ENCODE results near the gene TEPSIN. TPM values are rescaled to one million over a fixed set of nuclear protein-coding genes. Genes with fewer than 3 reads are reported as not detected.

TEPSIN gene
- total RNA-seq, 4 donors from 2014 or later = 16.7 to 42.9 (median 23.3) TPM

- 65 to 76% methylated on average over 6 to 10 of the region's 10 CpGs for WGBS, 2 donors
- H3K9me3 ChIP-seq = no peaks in the 10 kb centered on the region
- H3K27ac ChIP-seq = no peak overlapping the region
- H3K4me1 ChIP-seq = no peaks in the 10 kb centered on the region
- intact Hi-C loops (cut with DNase I) = no loop called here
- DNase-seq = no peak
- H3K36me3 ChIP-seq = peaks cover 0 to 21% (median 0%) of the 10 kb centered on the region in 3 donors
- H3K4me3 ChIP-seq = no peak overlapping the region
- no peak for TF ChIP-seq POLR2A (IDR thresholded peaks at IDR 0.05)
- no peak for TF ChIP-seq CTCF (IDR thresholded peaks at IDR 0.05)
- no peaks in the 10 kb centered on the region for H3K27me3 ChIP-seq
Measured at GRCh38 chr17:81210466-81210865, 28.4 kb downstream of the TEPSIN start.

- DNase-seq = no peak
- no peak overlapping the region for H3K27ac ChIP-seq
- H3K27me3 ChIP-seq = no peaks in the 10 kb centered on the region
- peaks cover 0 to 22% (median 0%) of the 10 kb centered on the region in 3 donors for H3K36me3 ChIP-seq
- no peak overlapping the region for H3K4me3 ChIP-seq
- 94 to 98% methylated on average over 8 to 9 of the region's 16 CpGs for WGBS, 2 donors
- intact Hi-C loops (cut with DNase I) = no loop called here
- no peak for TF ChIP-seq POLR2A (IDR thresholded peaks at IDR 0.05)
- no peak for TF ChIP-seq CTCF (IDR thresholded peaks at IDR 0.05)
- no peaks in the 10 kb centered on the region for H3K4me1 ChIP-seq
- no peaks in the 10 kb centered on the region for H3K9me3 ChIP-seq
Measured at GRCh38 chr17:81209141-81209540, 29.7 kb downstream of the TEPSIN start.

- WGBS, 2 donors = 98 to 100% methylated on average over 5 to 9 of the region's 10 CpGs
- Histone ChIP-seq H3K36me3 (peaks cover 0 to 27% (median 0%) of the 10 kb centered on the region in 3 donors), H3K9me3 (no peaks in the 10 kb centered on the region), H3K4me3 (no peak overlapping the region), H3K4me1 (no peaks in the 10 kb centered on the region), H3K27me3 (no peaks in the 10 kb centered on the region), H3K27ac (no peak overlapping the region)
- TF ChIP-seq POLR2A (IDR thresholded peaks at IDR 0.05) = no peak
- no peak for TF ChIP-seq CTCF (IDR thresholded peaks at IDR 0.05)
- intact Hi-C loops (cut with DNase I) = no loop called here
- DNase-seq = no peak
Measured at GRCh38 chr17:81208651-81209050, 30.2 kb downstream of the TEPSIN start.

- WGBS, 2 donors = 58 to 93% methylated on average over 3 to 7 of the region's 21 CpGs
- Histone ChIP-seq H3K27ac (no peak overlapping the region), H3K36me3 (peaks cover 0 to 34% (median 0%) of the 10 kb centered on the region in 3 donors), H3K9me3 (no peaks in the 10 kb centered on the region), H3K4me3 (no peak overlapping the region), H3K27me3 (no peaks in the 10 kb centered on the region), H3K4me1 (no peaks in the 10 kb centered on the region)
- TF ChIP-seq POLR2A (IDR thresholded peaks at IDR 0.05) (no peak), CTCF (IDR thresholded peaks at IDR 0.05) (no peak)
- intact Hi-C loops (cut with DNase I) = no loop called here
- DNase-seq = no peak
Measured at GRCh38 chr17:81207610-81208581, 31.0 kb downstream of the TEPSIN start.

GRCh38 chr17:81206657-81207056 lies 32.2 kb downstream of the TEPSIN start:
- intact Hi-C loops (cut with DNase I) = no loop called here
- H3K27me3 ChIP-seq = no peaks in the 10 kb centered on the region
- H3K9me3 ChIP-seq = no peaks in the 10 kb centered on the region
- H3K27ac ChIP-seq = no peak overlapping the region
- H3K36me3 ChIP-seq = peaks cover 0 to 35% (median 0%) of the 10 kb centered on the region in 3 donors
- 89 to 94% methylated on average over 3 of the region's 12 CpGs for WGBS, 2 donors
- no peak for TF ChIP-seq CTCF (IDR thresholded peaks at IDR 0.05)
- TF ChIP-seq POLR2A (IDR thresholded peaks at IDR 0.05) = no peak
- H3K4me1 ChIP-seq = no peaks in the 10 kb centered on the region
- H3K4me3 ChIP-seq = no peak overlapping the region
- DNase-seq = no peak

Measured in esophagus squamous epithelium (tissue), 5 donors.